DLD1 (cell line): Measurements from ENCODE around the gene ZP1.

ENCODE experiments used
- in situ Hi-C: cut with HindIII; loops from 2 replicates; pipeline ENCODE4 v1.10.0; 2017; ENCODE audit warnings: low sequenced_read_pairs

ZP1 gene

DNA sequence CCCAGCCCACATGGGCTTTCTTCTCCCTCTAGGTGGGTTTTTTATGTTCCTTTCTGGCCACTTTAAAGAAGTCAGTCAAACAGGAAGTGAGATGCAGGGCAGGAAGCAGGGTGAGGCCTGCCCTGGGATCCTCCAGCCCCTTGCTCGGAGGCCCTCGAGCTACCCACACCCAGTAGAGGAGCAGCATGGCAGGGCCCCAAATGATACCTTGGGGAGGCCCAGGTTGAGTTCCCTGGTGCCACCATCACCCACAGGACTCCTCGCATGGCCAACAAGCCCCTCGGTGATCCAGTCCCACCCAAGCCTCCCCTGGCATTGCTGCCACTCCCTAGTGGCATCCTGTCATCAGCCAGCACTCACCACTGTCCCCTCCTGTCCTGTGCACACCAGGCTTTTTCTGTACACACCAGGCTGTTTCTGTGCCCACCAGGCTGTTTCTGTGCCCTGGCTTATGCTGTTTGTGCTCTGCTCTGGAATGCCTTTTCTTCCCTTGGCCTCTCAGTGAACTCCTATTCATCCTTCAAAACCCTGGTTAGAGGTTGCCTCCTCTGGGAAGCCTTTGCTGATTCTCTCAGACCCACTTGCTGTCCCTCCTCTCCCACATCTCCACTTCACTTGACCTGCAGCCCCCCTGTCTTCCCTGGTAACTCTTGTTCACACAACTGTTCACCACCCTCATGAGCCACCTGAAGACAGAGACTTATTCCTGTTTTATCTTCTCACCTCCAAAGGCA lies 8.4 kb upstream of the ZP1 start:
- in situ Hi-C loops = no loop called here

GRCh38 chr11:60859616-60860250 lies 7.6 kb upstream of the ZP1 start:
- in situ Hi-C loops = no loop called here

GRCh38 chr11:60860943-60861342 lies 6.4 kb upstream of the ZP1 start:
- in situ Hi-C loops = no loop called here

DNA sequence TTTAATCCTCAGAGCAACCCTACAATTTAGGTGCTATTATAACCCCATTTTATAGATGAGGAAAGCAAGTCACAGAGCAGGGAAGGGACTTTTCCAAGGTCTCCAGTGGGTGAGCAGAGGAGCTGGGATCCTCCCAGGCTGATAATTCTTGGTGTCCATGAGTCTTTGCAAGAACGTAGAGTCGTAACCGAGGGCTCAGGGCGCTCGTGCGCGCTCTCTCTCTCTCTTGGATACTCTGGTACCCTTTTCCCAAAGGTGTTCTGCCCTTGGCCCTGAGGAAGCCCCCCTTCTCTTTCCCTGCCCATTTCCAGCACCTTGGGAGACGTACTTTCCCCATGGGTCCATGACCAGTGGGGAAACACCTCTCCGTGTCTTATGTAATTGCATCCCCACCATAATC lies 5.2 kb upstream of the ZP1 start:
- in situ Hi-C loops = no loop called here

DNA sequence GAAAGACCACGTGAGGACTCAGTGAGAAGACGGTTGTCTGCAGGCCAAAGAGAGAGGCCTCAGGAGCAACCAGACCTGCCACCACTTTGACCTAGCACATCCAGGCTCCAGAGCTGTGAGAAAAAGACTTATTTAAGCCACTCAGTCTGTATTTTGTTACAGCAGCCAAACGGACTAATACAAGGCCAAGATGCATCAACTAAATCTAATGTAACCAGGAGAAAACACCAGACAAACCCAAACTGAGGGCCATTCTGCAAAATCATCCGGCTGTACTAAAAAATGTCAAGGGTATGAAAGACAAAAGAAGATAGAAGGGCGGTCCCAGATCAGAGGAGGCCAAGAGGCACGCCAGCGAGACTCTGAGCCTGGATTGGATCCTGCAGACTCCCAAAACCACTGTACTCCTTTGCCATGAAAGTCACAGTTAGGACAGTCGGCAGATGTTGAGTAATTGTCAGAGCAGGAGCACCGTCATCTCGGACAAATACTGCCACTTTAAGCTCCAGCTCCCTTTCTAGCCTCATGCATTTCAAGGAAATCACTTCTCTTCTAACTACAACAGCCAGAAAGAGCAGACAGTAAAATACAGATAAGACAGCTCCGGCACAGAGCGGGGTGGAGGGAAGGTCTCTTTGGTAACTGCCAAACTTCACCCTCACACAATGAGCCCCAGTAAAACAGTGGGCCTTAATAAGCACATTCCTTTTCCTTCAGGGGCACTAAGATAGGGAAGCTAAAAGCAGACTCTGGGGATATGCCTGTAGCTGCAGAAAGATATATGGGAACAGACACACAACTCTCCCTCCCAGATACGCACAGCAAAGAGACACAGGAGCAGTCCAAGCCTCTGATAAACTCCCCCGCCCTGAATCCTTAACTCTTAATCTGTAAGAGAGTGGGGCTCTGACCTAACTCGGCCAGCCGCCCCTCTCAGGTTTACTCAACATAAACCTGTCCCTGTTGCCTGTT lies 3.5 kb upstream of the ZP1 start:
- in situ Hi-C loops = no loop called here

GRCh38 chr11:60864856-60865513 lies 2.4 kb upstream of the ZP1 start:
- in situ Hi-C loops = no loop called here

GRCh38 chr11:60867871-60868681 lies 734 bp downstream of the ZP1 start:
- in situ Hi-C loops = no loop called here

GRCh38 chr11:60868682-60869450 lies 1.5 kb downstream of the ZP1 start:
- in situ Hi-C loops = no loop called here

DNA sequence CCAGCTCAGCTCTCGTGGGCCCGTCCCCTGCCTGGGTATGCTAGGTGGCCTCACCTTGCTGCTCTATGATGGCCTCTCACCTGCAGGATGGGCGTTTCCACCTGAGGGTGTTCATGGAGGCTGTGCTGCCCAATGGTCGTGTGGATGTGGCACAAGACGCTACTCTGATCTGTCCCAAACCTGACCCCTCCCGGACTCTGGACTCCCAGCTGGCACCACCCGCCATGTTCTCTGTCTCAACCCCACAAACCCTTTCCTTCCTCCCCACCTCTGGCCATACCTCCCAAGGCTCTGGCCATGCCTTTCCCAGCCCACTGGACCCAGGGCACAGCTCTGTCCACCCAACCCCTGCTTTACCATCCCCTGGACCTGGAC lies 2.1 kb downstream of the ZP1 start:
- in situ Hi-C loops = no loop called here

DNA sequence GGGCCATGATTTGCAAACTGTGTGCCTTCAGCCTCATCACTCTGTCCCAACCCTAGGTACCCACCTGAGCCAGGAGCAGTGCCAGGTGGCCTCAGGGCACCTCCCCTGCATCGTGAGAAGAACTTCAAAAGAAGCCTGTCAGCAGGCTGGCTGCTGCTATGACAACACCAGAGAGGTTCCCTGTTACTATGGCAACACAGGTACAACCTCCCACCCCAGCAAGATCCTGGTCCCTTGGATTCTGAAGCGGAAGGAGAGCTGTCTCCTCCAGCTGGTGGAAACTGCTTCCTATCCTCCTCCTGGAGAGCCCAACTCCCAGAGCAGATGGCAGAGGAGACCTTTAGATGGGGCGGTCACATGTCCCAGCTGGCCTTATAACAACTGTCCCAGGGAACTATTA lies 2.9 kb downstream of the ZP1 start:
- in situ Hi-C loops = no loop called here

GRCh38 chr11:60870733-60871377 lies 3.5 kb downstream of the ZP1 start:
- in situ Hi-C loops = no loop called here

DNA sequence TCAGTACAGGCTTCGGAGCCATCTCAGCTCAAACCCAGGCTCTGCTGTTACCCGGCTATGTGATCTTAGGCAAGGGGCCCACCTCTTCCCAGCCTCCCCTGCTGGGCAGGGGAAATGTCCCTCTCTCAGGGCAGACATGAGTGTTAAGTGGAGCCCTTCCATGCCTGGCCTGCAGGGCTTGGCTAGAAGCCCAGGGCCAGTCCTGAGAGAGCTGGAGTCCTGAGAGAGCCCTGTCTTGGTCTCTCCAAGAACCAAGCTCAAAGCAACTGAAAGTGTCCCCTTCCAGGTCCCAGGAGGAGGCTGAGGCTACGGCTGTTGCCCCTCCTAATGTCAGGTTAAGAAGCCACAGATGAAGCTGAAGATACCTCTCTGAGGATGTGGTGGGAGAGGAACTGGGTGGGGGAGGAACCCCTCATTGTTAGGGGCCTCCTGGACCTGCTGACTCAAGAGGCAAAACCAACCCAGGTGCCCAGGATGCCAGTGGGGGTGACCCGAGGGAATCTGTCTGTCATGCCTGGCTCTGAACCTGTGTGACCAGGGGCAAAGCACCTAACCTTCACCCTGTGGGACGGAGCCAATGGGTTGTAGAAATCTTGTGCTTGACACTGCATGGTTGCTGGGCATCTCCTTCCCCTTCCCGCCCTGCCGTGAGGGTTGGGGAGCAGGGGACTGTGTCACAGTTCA lies 4.2 kb downstream of the ZP1 start:
- in situ Hi-C loops = no loop called here

DNA sequence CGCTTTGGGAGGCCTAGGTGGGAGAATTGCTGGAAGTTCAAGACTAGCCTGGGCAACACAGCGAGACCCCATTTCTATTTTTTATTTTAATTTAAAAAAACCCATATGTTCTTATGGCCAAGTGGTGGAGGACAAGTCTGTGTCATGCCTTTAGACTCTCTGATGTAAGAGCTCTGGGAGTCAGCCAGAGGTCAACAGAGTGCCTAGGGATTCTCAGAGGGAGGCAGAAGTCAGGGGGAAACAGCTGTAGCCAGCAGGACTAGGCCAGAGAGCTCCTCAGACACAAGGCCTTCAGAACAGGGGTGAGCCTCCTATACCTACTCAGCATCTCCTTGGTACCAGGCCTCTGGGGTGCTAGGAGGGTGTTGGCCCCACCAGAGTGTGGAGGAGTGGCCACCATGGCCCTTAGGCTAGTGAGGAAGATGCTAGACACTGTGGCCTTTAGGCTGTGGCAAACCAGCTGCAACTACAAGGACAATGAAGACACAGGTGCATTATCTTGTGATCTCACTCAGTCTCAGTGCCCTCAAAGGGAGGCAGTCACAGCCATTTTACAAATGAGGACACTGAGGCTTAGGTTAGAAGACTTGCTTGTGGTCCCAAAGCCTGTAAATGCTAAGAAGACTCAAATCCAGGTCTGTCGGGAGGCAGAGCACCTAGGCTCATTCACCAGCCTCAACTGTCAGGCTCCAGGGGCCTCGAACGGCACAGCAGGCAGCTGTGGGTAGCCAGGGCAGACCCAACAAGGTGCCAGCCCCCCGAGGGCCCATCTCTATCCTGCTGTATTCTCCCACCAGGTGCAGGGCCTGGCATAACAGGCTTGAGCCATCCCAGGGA lies 5.0 kb downstream of the ZP1 start:
- in situ Hi-C loops = no loop called here

DNA sequence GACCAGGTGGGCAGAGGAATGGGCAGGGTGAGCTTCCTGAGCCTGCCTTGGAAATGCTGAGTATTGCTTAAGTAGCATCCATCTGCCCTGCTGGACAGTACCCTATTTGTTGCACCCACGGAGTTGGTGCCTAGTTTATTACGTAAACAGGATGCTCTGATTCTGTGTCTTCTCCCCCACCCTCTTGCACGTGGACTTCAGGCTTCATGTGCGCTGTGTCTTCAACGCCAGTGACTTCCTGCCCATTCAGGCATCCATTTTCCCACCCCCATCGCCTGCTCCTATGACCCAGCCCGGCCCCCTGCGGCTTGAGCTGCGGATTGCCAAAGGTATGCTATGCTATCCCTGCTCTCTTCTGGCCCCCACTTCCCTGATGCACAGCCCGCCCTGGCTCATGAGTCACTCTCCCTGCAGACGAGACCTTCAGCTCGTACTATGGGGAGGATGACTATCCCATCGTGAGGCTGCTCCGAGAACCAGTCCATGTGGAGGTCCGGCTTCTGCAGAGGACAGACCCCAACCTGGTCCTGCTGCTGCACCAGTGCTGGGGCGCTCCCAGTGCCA lies 5.7 kb downstream of the ZP1 start:
- in situ Hi-C loops = no loop called here

GRCh38 chr11:60873533-60873932 lies 6.2 kb downstream of the ZP1 start:
- in situ Hi-C loops = no loop called here

DNA sequence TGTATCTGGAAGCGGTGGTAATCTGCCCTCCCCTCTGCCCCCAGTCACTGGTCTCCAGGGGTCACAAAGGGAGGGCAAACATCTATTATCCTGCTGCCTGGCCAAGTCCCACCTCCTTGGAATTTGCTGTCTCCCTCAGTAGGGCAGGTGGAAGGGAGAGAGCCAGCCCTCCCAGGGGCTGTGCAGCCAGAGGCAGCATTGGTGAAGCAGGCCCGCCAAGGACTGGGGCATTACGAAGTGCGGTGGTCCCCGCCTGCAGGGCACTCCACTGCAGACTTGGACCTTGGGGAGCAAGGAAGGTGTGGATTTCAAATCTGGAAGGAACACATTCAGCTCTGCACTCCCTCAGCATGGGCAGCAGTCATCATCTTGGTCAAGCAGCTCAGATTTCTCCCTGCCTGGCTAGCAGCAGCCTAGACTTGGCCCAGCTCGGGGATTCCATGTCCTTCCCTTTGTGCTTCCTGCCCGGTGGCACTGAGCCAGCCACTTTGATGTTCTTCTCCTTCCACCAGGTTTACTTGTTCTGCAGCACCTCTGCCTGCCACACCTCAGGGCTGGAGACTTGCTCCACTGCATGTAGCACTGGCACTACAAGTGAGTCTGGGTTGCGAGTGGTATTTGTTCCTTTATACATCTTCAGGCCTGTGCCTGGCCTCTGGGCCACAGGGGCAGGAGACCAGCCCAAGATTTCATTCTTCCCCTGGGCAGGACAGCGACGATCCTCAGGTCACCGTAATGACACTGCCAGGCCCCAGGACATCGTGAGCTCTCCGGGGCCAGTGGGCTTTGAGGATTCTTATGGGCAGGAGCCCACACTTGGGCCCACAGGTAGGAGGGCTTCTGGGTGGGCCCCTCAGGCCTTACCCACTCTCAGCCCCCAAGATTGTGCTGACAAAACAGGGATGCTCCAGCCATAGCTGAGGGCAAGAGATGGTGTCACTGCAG lies 7.4 kb downstream of the ZP1 start:
- in situ Hi-C loops = no loop called here
